GM19395 (cell line): ENCODE measurements around the gene SPEN.
"Not testable (repeated sequence)": the region's sequence is repeated elsewhere in the genome, so short reads cannot be mapped to it uniquely, and the experiment has no call there.

Source experiments
- ATAC-seq: cut with Tn5 transposase; IDR thresholded peaks from one replicate; pipeline ENCODE4 v1.9.1; 2021; ENCODE audit warnings: mild to moderate bottlenecking, moderate library complexity; ENCODE audit not compliant: unreplicated experiment

SPEN gene

GRCh38 chr1:15892857-15893599, 45.5 kb downstream of the SPEN start:
- ATAC-seq, result not testable (repeated sequence)

GRCh38 chr1:15895233-15895632, 47.7 kb downstream of the SPEN start:
- no peak for ATAC-seq

GRCh38 chr1:15896841-15897610, 49.5 kb downstream of the SPEN start:
- not testable (repeated sequence) for ATAC-seq

GRCh38 chr1:15899266-15899665, 51.8 kb downstream of the SPEN start:
- no peak for ATAC-seq

GRCh38 chr1:15900662-15901279, 53.3 kb downstream of the SPEN start:
- no peak for ATAC-seq

GRCh38 chr1:15902882-15903281, 55.4 kb downstream of the SPEN start:
- ATAC-seq, result no peak

- ATAC-seq, result no peak
Measured at GRCh38 chr1:15908597-15908996, 61.1 kb downstream of the SPEN start.

GRCh38 chr1:15911141-15911540, 63.6 kb downstream of the SPEN start:
- no peak for ATAC-seq

GRCh38 chr1:15911927-15912326, 64.4 kb downstream of the SPEN start:
- no peak for ATAC-seq

GRCh38 chr1:15913607-15914006, 66.1 kb downstream of the SPEN start:
- ATAC-seq, result not testable (repeated sequence)

GRCh38 chr1:15915991-15916390, 68.5 kb downstream of the SPEN start:
- ATAC-seq, result no peak

GRCh38 chr1:15916417-15916816, 68.9 kb downstream of the SPEN start:
- ATAC-seq, result no peak

GRCh38 chr1:15916916-15917315, 69.4 kb downstream of the SPEN start:
- ATAC-seq, result no peak

GRCh38 chr1:15918962-15919715, 71.6 kb downstream of the SPEN start:
- peak; percentile 85 for ATAC-seq

- no peak for ATAC-seq
Measured at GRCh38 chr1:15923241-15923640, 75.7 kb downstream of the SPEN start.

- not testable (repeated sequence) for ATAC-seq
Measured at GRCh38 chr1:15926448-15926847, 78.9 kb downstream of the SPEN start.

GRCh38 chr1:15928971-15929965, 81.8 kb downstream of the SPEN start:
- ATAC-seq, result no peak

- no peak for ATAC-seq
Measured at GRCh38 chr1:15931401-15931800, 83.9 kb downstream of the SPEN start.

GRCh38 chr1:15931884-15932283, 84.4 kb downstream of the SPEN start:
- ATAC-seq, result no peak

- ATAC-seq, result no peak
Measured at GRCh38 chr1:15932612-15933011, 85.1 kb downstream of the SPEN start.
